ENCODE measurements around the gene CLIC1. TPM values are rescaled to one million over a fixed set of nuclear protein-coding genes. Genes with fewer than 3 reads are reported as not detected.

The CLIC1 gene
- total RNA-seq, 1 donor from 2014 or later, result 234 TPM

- Histone ChIP-seq H3K4me3 (peak overlapping the region; percentile 83), H3F3A (ENCODE audit: low read depth) (no peaks in the 10 kb centered on the region), H3K9me3 (ENCODE audit: low read depth) (no peaks in the 10 kb centered on the region), H3K27ac (no peak overlapping the region), H3K4me1 (no peaks in the 10 kb centered on the region), H3K9ac (peak overlapping the region; percentile 62), H3K79me2 (ENCODE audit: low read depth) (peaks cover 32% of the 10 kb centered on the region), H4K20me1 (ENCODE audit: low read depth) (no peaks in the 10 kb centered on the region), H3K4me2 (peak overlapping the region; percentile 87), H3K27me3 (no peaks in the 10 kb centered on the region), H2AFZ (replicated peaks) (no peak overlapping the region), H3K36me3 (no peaks in the 10 kb centered on the region)
- H3K36me3 Mint-ChIP-seq, result peaks cover 9% of the 10 kb centered on the region
- TF ChIP-seq EZH2phosphoT487 (IDR thresholded peaks at IDR 0.05) (no peak), CTCF (IDR thresholded peaks at IDR 0.05) (no peak), EZH2 (IDR thresholded peaks at IDR 0.05) (no peak)
- H3K27ac Mint-ChIP-seq, result peak overlapping the region; percentile 98
- no peaks in the 10 kb centered on the region for H3K9me3 Mint-ChIP-seq
- DNase-seq (ENCODE audit: low spot score), result no peak
- peaks cover 19% of the 10 kb centered on the region for H3K4me1 Mint-ChIP-seq
- H3K4me3 Mint-ChIP-seq, result peak overlapping the region; percentile 99
- H3K27me3 Mint-ChIP-seq (ENCODE audit: insufficient read depth, low read depth), result peaks cover 2% of the 10 kb centered on the region
These were observed 34.5 kb downstream of the CLIC1 start for GRCh38 chr6:31701666-31702404.

- Histone ChIP-seq H3K9me3 (ENCODE audit: low read depth) (no peaks in the 10 kb centered on the region), H3K36me3 (no peaks in the 10 kb centered on the region), H3K79me2 (ENCODE audit: low read depth) (peaks cover 32% of the 10 kb centered on the region), H3F3A (ENCODE audit: low read depth) (no peaks in the 10 kb centered on the region), H4K20me1 (ENCODE audit: low read depth) (no peaks in the 10 kb centered on the region), H2AFZ (replicated peaks) (no peak overlapping the region), H3K27me3 (no peaks in the 10 kb centered on the region), H3K9ac (no peak overlapping the region), H3K27ac (no peak overlapping the region), H3K4me2 (no peak overlapping the region), H3K4me1 (no peaks in the 10 kb centered on the region), H3K4me3 (no peak overlapping the region)
- H3K27me3 Mint-ChIP-seq (ENCODE audit: insufficient read depth, low read depth), result peaks cover 2% of the 10 kb centered on the region
- no peak for DNase-seq (ENCODE audit: low spot score)
- peaks cover 11% of the 10 kb centered on the region for H3K36me3 Mint-ChIP-seq
- H3K4me1 Mint-ChIP-seq, result peaks cover 19% of the 10 kb centered on the region
- peak overlapping the region; percentile 99 for H3K4me3 Mint-ChIP-seq
- H3K27ac Mint-ChIP-seq, result peak overlapping the region; percentile 11
- no peak for TF ChIP-seq EZH2 (IDR thresholded peaks at IDR 0.05)
- no peak for TF ChIP-seq EZH2phosphoT487 (IDR thresholded peaks at IDR 0.05)
- TF ChIP-seq CTCF (IDR thresholded peaks at IDR 0.05), result no peak
- H3K9me3 Mint-ChIP-seq, result no peaks in the 10 kb centered on the region
These were observed 35.5 kb downstream of the CLIC1 start for GRCh38 chr6:31700740-31701401.

GRCh38 chr6:31697555-31697954, 38.8 kb downstream of the CLIC1 start:
- Histone ChIP-seq H3F3A (ENCODE audit: low read depth) (no peaks in the 10 kb centered on the region), H3K4me1 (no peaks in the 10 kb centered on the region), H3K4me2 (no peak overlapping the region), H3K4me3 (no peak overlapping the region), H3K36me3 (no peaks in the 10 kb centered on the region), H3K27me3 (no peaks in the 10 kb centered on the region), H2AFZ (replicated peaks) (no peak overlapping the region), H3K79me2 (ENCODE audit: low read depth) (peaks cover 31% of the 10 kb centered on the region), H3K9me3 (ENCODE audit: low read depth) (no peaks in the 10 kb centered on the region), H4K20me1 (ENCODE audit: low read depth) (no peaks in the 10 kb centered on the region), H3K27ac (no peak overlapping the region), H3K9ac (no peak overlapping the region)
- no peak overlapping the region for H3K27ac Mint-ChIP-seq
- peaks cover 18% of the 10 kb centered on the region for H3K36me3 Mint-ChIP-seq
- TF ChIP-seq CTCF (IDR thresholded peaks at IDR 0.05) (no peak), EZH2phosphoT487 (IDR thresholded peaks at IDR 0.05) (no peak), EZH2 (IDR thresholded peaks at IDR 0.05) (no peak)
- no peaks in the 10 kb centered on the region for H3K27me3 Mint-ChIP-seq (ENCODE audit: insufficient read depth, low read depth)
- no peak overlapping the region for H3K4me3 Mint-ChIP-seq
- DNase-seq (ENCODE audit: low spot score), result no peak
- H3K9me3 Mint-ChIP-seq, result no peaks in the 10 kb centered on the region
- H3K4me1 Mint-ChIP-seq, result peaks cover 16% of the 10 kb centered on the region

All from neural progenitor cell (in vitro differentiated cells).